ENCODE results near the gene ABHD16B.

DNA sequence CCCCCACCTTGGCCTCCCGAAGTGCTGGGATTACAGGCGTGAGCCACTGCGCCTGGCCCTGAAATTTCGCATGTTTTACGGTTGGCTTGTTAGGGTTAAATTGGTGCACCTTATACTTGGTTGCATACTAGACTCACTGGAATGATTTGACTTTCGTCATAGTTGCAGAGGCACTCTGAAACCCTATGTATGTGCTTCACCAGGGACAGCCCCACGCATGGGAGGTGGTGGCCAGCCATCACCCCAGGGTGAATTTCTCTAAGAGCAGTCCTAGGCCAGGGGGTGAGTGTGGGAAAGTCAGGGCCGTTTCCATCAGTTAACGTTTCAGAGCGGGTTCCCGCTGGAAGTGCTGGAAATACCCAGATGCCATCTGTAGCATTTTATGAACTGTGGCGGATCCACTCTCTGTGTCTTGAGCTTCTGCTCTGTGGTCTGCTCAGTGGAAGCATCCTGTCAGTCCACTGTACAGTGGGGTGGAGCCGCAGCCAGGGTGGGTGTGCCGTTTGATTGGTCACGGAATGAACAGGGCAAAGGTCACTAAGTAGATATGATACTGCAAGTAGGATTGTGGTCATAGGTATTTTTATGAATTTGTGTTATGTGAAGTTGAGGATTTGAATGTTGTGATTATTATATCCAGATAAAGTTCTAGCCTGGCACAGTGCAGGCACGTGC is 46.8 kb downstream of the ABHD16B start:
- TF ChIP-seq, protein P1, sequence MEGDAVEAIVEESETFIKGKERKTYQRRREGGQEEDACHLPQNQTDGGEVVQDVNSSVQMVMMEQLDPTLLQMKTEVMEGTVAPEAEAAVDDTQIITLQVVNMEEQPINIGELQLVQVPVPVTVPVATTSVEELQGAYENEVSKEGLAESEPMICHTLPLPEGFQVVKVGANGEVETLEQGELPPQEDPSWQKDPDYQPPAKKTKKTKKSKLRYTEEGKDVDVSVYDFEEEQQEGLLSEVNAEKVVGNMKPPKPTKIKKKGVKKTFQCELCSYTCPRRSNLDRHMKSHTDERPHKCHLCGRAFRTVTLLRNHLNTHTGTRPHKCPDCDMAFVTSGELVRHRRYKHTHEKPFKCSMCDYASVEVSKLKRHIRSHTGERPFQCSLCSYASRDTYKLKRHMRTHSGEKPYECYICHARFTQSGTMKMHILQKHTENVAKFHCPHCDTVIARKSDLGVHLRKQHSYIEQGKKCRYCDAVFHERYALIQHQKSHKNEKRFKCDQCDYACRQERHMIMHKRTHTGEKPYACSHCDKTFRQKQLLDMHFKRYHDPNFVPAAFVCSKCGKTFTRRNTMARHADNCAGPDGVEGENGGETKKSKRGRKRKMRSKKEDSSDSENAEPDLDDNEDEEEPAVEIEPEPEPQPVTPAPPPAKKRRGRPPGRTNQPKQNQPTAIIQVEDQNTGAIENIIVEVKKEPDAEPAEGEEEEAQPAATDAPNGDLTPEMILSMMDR (IDR thresholded peaks at IDR 0.05 in 4 of 5, conservative IDR thresholded peaks at IDR 0.05 in 1 of 5), result no peak
- no peak for TF ChIP-seq POLR2A (IDR thresholded peaks at IDR 0.05)
